Activated CD8-positive, alpha-beta T cell treated with anti-CD3 and anti-CD28 coated beads for 36 hours (primary cell): ENCODE results near the gene RPS4Y1. TPM values are rescaled to one million over a fixed set of nuclear protein-coding genes. Genes with fewer than 3 reads are reported as not detected.

ENCODE experiments used
- ATAC-seq: fragments of 200-7000 bp; cut with Tn5 transposase; one replicate; pipeline ENCODE4 v1.10.0; 2021; ENCODE audit warnings: mild to moderate bottlenecking, moderate library complexity
- CTCF ChIA-PET: fragments of 350-600 bp; sonication (Branson Sonifier 250); formaldehyde crosslinking; loops from one replicate; lab custom pipeline; 2021; ENCODE audit warnings: antibody characterized with exemption; lab: Charles Lee
- POLR2A ChIA-PET: fragments of 350-600 bp; sonication (Branson Sonifier 250); formaldehyde crosslinking; loops from one replicate; lab custom pipeline; 2021; ENCODE audit warnings: antibody characterized with exemption; lab: Charles Lee
- DNase-seq: peaks from one replicate; pipeline ENCODE4 v3.0.0-alpha.2; 2020
- H3K27ac Mint-ChIP-seq: one replicate; pipeline ENCODE4 v1.8.0; 2021; ENCODE audit warnings: mild to moderate bottlenecking, mixed read lengths
- H3K27me3 Mint-ChIP-seq: one replicate; pipeline ENCODE4 v1.8.0; 2021; ENCODE audit warnings: mixed read lengths
- H3K36me3 Mint-ChIP-seq: one replicate; pipeline ENCODE4 v1.8.0; 2021; ENCODE audit warnings: low read depth, mixed read lengths
- H3K4me1 Mint-ChIP-seq: one replicate; pipeline ENCODE4 v1.8.0; 2021; ENCODE audit warnings: low read depth, mixed read lengths
- H3K4me3 Mint-ChIP-seq: one replicate; pipeline ENCODE4 v1.8.0; 2021; ENCODE audit warnings: mild to moderate bottlenecking, moderate library complexity, mixed read lengths
- H3K9me3 Mint-ChIP-seq: one replicate; pipeline ENCODE4 v1.8.0; 2021; ENCODE audit warnings: mixed read lengths
- intact Hi-C: fragments of 100-400 bp; cut with micrococcal nuclease; formaldehyde crosslinking; loops from one replicate; pipeline ENCODE4 v1.10.0; 2022
- total RNA-seq, 2 experiments: library from RNA; stranded (reverse); gene quantifications; one replicate each; pipeline ENCODE4 v1.2.3, GENCODE V29; 2021
- TF ChIP-seq, protein P1 (sequence below): fragments of 200-600 bp; IDR thresholded peaks from one replicate; pipeline ENCODE4 v1.8.0; 2022; ENCODE audit warnings: antibody characterized with exemption, mild to moderate bottlenecking

RPS4Y1 gene
- total RNA-seq, 2 experiments from 2014 or later, result 406 to 411 TPM

DNA sequence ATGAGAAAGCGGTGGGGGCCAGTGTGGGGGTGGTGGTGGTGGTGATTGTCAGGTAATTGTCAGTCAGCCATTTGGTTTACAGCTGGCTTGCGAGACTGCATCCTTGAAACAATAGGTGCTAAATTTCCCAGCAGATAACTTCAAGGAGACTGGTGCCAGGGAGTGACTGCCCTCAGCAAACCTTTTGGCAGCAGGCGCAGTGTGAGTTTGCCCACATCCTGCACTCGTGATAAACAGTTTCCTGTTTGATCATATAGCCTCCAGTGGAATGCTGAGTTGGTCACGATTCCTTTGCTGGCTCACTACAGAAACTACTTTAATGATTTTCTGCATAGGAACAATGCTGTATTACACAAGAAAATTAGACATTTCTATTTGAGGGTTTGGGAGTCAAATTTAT lies 46.0 kb downstream of the RPS4Y1 start:
- Mint-ChIP-seq H3K36me3 (peaks cover 6% of the 10 kb centered on the region), H3K9me3 (peaks cover 3% of the 10 kb centered on the region), H3K4me3 (no peak overlapping the region), H3K4me1 (peaks cover 17% of the 10 kb centered on the region), H3K27me3 (no peaks in the 10 kb centered on the region), H3K27ac (peak overlapping the region; percentile 88)
- intact Hi-C loops, result no loop called here
- DNase-seq (peak; percentile 42), ATAC-seq (peak; percentile 38)
- CTCF ChIA-PET, result no interaction called here
- POLR2A ChIA-PET, result no interaction called here
- TF ChIP-seq, protein P1, sequence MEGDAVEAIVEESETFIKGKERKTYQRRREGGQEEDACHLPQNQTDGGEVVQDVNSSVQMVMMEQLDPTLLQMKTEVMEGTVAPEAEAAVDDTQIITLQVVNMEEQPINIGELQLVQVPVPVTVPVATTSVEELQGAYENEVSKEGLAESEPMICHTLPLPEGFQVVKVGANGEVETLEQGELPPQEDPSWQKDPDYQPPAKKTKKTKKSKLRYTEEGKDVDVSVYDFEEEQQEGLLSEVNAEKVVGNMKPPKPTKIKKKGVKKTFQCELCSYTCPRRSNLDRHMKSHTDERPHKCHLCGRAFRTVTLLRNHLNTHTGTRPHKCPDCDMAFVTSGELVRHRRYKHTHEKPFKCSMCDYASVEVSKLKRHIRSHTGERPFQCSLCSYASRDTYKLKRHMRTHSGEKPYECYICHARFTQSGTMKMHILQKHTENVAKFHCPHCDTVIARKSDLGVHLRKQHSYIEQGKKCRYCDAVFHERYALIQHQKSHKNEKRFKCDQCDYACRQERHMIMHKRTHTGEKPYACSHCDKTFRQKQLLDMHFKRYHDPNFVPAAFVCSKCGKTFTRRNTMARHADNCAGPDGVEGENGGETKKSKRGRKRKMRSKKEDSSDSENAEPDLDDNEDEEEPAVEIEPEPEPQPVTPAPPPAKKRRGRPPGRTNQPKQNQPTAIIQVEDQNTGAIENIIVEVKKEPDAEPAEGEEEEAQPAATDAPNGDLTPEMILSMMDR, result no peak

DNA sequence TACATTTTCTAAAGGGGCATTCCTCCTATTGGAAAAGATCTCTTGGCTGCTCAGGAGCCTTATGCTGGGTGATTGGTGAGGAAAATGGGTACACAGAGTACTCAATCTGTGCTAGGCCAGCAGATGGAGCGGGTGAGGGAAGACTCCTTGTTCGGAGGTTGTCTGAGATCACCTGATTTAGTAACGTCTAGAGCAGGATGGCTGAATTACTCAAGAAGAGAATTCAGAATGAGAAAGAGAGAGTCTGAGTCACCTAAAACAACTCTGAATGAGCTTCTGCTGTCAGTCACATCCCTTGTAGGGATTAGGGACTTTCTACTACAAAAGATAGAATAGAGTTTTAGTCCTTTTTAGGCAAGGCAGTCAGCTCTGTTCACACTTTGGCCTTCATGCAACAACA lies 46.6 kb downstream of the RPS4Y1 start:
- Mint-ChIP-seq H3K4me1 (peaks cover 17% of the 10 kb centered on the region), H3K36me3 (peaks cover 6% of the 10 kb centered on the region), H3K4me3 (no peak overlapping the region), H3K27me3 (no peaks in the 10 kb centered on the region), H3K9me3 (peaks cover 3% of the 10 kb centered on the region), H3K27ac (peak overlapping the region; percentile 88)
- TF ChIP-seq, protein P1, result no peak
- intact Hi-C loops, result no loop called here
- DNase-seq (peak; percentile 22), ATAC-seq (peak; percentile 93)
- ChIA-PET POLR2A (no interaction called here), CTCF (no interaction called here)

DNA sequence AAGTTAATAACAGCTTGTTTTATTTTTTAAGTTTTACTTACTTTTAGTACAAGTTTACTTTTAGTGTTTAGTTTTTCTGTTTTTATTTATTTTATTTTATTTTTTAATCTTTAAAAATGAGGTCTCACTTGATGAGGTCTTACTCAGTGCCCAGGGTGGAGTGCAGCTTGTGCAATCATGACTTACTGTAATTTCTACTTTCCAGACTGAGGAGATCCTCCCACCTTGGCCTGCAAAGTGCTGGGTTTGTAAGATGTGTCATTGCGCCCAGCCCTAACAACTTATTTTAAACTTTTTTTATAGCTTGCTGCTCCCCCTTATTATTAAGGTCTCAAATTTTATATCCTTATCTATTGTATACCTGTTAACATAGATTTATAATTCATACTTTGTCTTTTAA lies 52.1 kb downstream of the RPS4Y1 start:
- TF ChIP-seq, protein P1, result no peak
- CTCF ChIA-PET, result no interaction called here
- DNase-seq, result no peak
- POLR2A ChIA-PET, result interaction anchor here (0.6 kb wide), 1 partner anchor 47 kb away, joined by 3 read pairs; no protein-coding TSS in a partner anchor
- Mint-ChIP-seq H3K4me1 (peaks cover 1% of the 10 kb centered on the region), H3K27me3 (no peaks in the 10 kb centered on the region), H3K27ac (no peak overlapping the region), H3K36me3 (no peaks in the 10 kb centered on the region), H3K9me3 (no peaks in the 10 kb centered on the region), H3K4me3 (no peak overlapping the region)
- intact Hi-C loops, result no loop called here
- no peak for ATAC-seq

DNA sequence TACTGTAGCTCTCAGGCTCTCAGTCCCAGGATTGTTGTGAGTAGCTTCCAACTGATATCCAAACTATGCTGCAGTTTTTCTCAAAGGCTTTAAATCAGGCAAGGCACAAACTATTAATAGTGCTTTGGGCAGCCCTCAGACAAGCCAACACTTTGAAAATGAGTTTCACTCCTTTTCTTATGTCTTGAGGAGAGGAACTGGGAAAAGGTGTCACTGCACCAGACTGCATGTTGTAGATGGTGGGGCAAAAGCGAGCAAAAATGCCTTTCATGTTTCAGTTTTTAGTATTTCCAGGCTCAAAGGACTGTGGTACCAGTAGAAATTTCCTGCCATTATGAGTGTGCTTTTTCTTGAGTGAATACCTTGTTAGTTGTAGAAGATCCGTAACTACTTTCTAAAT lies 54.6 kb downstream of the RPS4Y1 start:
- TF ChIP-seq, protein P1, result no peak
- Mint-ChIP-seq H3K4me1 (no peaks in the 10 kb centered on the region), H3K4me3 (no peak overlapping the region), H3K36me3 (no peaks in the 10 kb centered on the region), H3K9me3 (no peaks in the 10 kb centered on the region), H3K27ac (no peak overlapping the region), H3K27me3 (no peaks in the 10 kb centered on the region)
- ChIA-PET POLR2A (no interaction called here), CTCF (no interaction called here)
- intact Hi-C loops, result no loop called here
- ATAC-seq (no peak), DNase-seq (no peak)

DNA sequence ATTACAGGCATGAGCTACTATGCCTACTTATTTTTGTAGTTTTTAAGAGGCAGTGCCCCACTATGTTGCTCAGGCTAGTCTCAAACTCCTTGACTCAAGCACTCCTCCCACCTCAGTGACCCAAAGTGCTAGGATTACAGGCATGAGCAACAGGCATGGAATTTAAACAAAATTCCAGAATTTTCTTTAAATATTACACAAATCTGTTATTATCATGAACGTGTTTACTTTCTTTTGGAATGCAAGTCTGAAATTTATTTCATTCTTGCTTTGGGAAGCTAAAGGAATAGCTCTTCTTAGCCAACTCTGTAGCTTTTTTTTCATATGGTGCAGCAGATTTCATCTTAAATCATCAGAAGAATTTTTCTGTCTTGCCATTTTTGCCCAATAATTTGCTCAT lies 66.0 kb downstream of the RPS4Y1 start:
- H3K4me1 Mint-ChIP-seq, result peaks cover 2% of the 10 kb centered on the region
- ATAC-seq (no peak), DNase-seq (no peak)
- H3K27ac Mint-ChIP-seq, result no peak overlapping the region
- H3K27me3 Mint-ChIP-seq, result no peaks in the 10 kb centered on the region
- ChIA-PET CTCF (no interaction called here), POLR2A (no interaction called here)
- H3K4me3 Mint-ChIP-seq, result no peak overlapping the region
- intact Hi-C loops, result no loop called here
- H3K9me3 Mint-ChIP-seq, result peaks cover 5% of the 10 kb centered on the region
- peaks cover 2% of the 10 kb centered on the region for H3K36me3 Mint-ChIP-seq
- TF ChIP-seq, protein P1, result no peak
